Hematopoietic multipotent progenitor cell (in vitro differentiated cells): ENCODE measurements around the gene LY6G5B. TPM values are rescaled to one million over a fixed set of nuclear protein-coding genes. Genes with fewer than 3 reads are reported as not detected.

Source experiments
- DNase-seq, 3 donors: peaks; one replicate each; pipeline ENCODE4 v3.0.0-alpha.2; 2011 to 2015; ENCODE audit warnings: low read depth in 2 of 3, low spot score in 2 of 3
- small RNA-seq: library from RNA; depleted of rRNA; stranded (forward); fragments of <200 nt; gene quantifications from one replicate; pipeline ENCODE3, GENCODE V24; 2012
- total RNA-seq: library from RNA; depleted of rRNA; stranded (reverse); fragments of >200 nt; gene quantifications from one replicate; pipeline ENCODE4 v1.2.3, GENCODE V29; 2012

Gene LY6G5B
- total RNA-seq, 1 donor: 7.8 TPM

GRCh38 chr6:31711233-31711632, 41.5 kb downstream of the LY6G5B start:
- DNase-seq: peak in 2 of 3 donors; percentile 54 to 64

- DNase-seq: peak in 2 of 3 donors; percentile 66 to 74
These were observed 42.5 kb downstream of the LY6G5B start for GRCh38 chr6:31712296-31712695.

DNA sequence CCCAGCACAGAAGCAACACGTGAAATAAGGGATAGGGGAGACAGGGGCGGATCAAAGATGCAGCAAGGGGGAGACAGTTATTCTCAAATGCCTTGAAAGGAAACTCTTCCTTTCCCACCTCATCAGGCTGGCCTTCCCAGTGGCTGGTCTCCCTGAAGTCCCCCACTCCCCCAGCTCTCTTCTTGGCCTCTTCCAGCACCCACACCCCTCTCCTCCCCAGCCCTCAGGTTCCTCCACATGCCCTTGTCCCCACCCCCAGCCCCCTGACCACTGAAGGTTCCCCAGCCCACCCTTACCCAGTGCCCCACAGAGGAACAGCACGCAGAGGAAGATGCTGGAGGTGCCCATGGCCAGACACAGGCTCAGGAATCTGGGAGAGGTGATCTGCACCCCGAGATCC, 43.7 kb downstream of the LY6G5B start:
- DNase-seq: no peak

- no peak for DNase-seq
These were observed 44.4 kb downstream of the LY6G5B start for GRCh38 chr6:31713991-31714684.

DNA sequence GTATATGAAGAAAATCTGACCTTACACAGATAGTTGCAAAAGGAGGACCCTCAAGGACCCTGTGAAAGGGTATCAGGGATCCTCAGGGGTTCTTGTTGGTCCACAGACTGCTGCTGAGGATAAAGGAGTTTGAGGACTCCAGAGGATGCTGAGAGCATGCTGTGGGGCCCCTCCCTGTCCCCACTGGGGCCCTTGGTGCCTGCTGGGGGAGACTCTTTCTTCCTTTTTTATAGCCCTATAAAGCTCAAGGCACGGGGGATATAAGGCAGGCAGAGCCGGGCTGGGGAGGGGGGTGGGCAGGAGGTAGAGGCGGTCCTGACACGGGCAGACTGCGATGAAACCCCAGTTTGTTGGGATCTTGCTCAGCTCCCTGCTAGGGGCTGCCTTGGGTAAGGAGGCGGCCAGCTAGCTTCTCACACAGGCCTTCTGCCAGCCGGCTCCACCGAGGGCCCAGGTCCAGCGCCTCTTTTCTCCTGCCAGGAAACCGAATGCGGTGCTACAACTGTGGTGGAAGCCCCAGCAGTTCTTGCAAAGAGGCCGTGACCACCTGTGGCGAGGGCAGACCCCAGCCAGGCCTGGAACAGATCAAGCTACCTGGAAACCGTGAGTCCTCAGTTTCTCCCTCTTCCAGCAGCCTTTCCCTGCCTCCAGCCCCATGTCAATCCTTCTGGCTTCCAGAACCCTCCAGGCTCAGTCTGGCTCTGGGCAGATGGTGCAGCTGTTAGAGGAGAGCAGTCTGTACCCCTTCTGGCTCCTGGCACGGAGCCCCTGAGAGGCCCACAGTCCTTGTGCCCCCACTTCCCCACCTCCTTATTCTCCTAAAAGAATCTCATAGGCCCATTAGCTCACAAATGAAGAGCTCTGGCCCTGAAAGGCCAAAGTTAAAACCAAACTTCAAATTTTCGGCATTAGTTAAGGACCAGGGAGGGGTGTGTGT, 45.5 kb downstream of the LY6G5B start, which contains the start of gene LY6G6D:
Gene LY6G6D (plus strand): TSS at position 327 of the 937 bp plus-strand sequence. CDS start 8 bp downstream, at position 335.
- DNase-seq: no peak

GRCh38 chr6:31717499-31718222, 47.9 kb downstream of the LY6G5B start:
- DNase-seq: no peak

- DNase-seq: no peak
These were observed 48.5 kb downstream of the LY6G5B start for GRCh38 chr6:31718265-31718664.

DNA sequence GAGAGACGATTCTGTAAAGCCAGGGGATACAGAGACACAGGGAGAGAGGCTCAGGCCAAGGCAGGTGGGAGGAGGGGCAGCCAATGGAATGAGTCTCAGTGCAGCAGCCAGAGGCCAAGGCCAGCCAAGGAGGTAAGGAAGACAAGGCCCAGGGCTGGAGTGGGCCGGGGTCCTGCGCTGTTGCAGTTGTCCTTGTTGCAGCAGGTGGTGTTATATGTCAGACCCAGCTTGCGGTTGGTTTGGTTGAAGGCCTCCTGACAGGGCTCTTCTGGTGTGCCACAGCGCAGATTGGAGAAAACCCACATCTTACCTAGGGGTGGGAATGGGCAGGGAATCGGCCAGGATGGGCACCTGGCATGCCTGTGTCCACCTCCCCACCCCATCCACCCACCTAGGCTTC, 49.2 kb downstream of the LY6G5B start:
- DNase-seq: no peak

DNA sequence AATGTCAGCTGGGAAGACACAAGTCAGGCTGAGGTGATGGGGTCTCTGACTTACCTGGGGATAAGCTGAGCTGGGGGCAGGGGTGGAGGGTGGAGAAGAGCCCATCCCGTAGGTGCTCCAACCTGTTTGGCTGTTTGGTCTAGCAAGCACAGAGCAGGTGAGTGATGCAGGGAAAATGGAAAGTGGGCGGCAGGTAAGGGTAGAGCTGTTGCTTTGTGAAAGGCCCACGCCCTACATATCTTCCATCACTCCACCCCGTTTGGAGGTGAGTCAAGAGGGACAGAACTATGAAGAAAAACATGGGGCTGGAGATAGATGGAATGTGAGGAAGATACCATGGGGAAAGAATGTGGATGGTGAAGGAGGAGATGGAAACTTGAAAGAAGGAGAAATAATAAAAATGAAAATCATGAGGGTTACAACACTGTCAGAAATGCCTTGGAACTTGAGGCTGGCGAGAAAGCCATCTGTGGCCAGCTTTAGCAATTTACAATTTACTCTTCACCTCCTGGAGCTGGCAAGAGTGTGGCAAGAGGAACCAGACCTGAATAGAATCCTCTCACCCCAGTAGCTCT, 50.5 kb downstream of the LY6G5B start:
- no peak for DNase-seq

DNA sequence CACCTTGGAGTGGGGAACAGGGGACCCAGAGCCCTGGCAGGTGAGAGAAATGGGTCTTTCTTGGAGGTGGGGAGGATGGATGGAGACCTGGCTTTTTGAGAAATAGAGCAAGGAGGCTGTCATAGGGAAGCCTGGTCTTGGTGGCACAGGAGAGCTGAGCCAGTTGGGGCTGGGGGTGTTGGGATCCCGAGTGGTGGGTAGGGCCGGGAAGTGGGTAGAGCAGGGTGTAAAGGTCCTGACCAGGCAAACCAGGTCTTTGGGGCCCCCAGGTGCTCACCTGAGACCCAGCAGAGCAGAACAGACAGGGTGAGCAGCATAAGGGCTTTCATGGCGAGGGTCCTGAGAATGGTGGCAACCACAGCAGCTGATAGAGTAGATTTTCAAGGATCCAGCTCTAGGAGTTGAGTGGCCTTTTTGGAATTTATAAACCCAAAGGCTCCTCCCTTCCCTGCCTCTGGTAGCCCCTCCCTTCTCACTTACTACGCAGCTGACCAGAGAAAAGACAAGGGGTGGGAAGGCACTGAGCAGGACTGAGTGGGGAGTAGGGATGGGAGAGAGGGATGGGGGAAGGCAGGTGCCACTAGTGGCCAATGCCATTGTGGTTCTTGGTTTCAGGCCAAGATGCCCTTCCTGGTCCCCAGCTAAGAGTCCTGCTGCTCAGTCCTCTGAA, 51.7 kb downstream of the LY6G5B start, which contains the start of gene LY6G6C:
Gene LY6G6C (minus strand): TSS at position 396 of the 670 bp plus-strand sequence. CDS start 67 bp downstream, at position 329.
- DNase-seq: no peak

- DNase-seq: no peak
These were observed 52.4 kb downstream of the LY6G5B start for GRCh38 chr6:31722173-31722572.

Small RNA genes within 50 kb of the gene (small RNA-seq; reads per million reads assigned to genes)
- gene LY6G6D: not detected
- not detected for gene MIR4646
- not detected for gene MIR6832
- not detected for gene RF00019
- 38.3 reads per million, percentile 96 among the genes with 10 or more reads in this experiment for gene SNORA38

Other genes starting within 250 kb of the LY6G5B start
- gene MICB, start 171.8 kb upstream of the LY6G5B start, total RNA-seq: 15.1 TPM
- gene MCCD1, start 141.0 kb upstream of the LY6G5B start, total RNA-seq: not detected
- gene DDX39B, start 128.0 kb upstream of the LY6G5B start, total RNA-seq: 571 TPM
- 1.1 TPM for gene ATP6V1G2, start 123.4 kb upstream of the LY6G5B start, total RNA-seq
- 33.7 TPM for gene NFKBIL1, start 122.4 kb upstream of the LY6G5B start, total RNA-seq
- gene LTA, start 97.7 kb upstream of the LY6G5B start, total RNA-seq: under 0.01 TPM
- gene TNF, start 94.4 kb upstream of the LY6G5B start, total RNA-seq: 0.27 TPM
- 31.0 TPM for gene LTB, start 87.6 kb upstream of the LY6G5B start, total RNA-seq
- gene LST1, start 83.7 kb upstream of the LY6G5B start, total RNA-seq: 74.9 TPM
- 0.27 TPM for gene NCR3, start 77.0 kb upstream of the LY6G5B start, total RNA-seq
- gene AIF1, start 54.7 kb upstream of the LY6G5B start, total RNA-seq: 66.8 TPM
- gene PRRC2A, start 49.3 kb upstream of the LY6G5B start, total RNA-seq: 117 TPM
- 172 TPM for gene BAG6, start 17.3 kb upstream of the LY6G5B start, total RNA-seq
- 3.8 TPM for gene APOM, start 14.1 kb upstream of the LY6G5B start, total RNA-seq
- gene C6orf47, start 9.2 kb upstream of the LY6G5B start, total RNA-seq: 19.1 TPM
- 16.2 TPM for gene GPANK1, start 5.0 kb upstream of the LY6G5B start, total RNA-seq
- 232 TPM for gene CSNK2B, start 3.9 kb upstream of the LY6G5B start, total RNA-seq
- gene LY6G5C, start 11.1 kb downstream of the LY6G5B start, total RNA-seq: 3.5 TPM
- 75.4 TPM for gene ABHD16A, start 33.3 kb downstream of the LY6G5B start, total RNA-seq
- gene LY6G6F, start 36.9 kb downstream of the LY6G5B start, total RNA-seq: 0.54 TPM
- 1.6 TPM for gene LY6G6D, start 45.4 kb downstream of the LY6G5B start, total RNA-seq
- gene LY6G6C, start 51.8 kb downstream of the LY6G5B start, total RNA-seq: 0.54 TPM
- 7.8 TPM for gene MPIG6B, start 53.4 kb downstream of the LY6G5B start, total RNA-seq
- gene DDAH2, start 59.3 kb downstream of the LY6G5B start, total RNA-seq: 223 TPM
- gene CLIC1, start 66.6 kb downstream of the LY6G5B start, total RNA-seq: 794 TPM
- gene MSH5, start 70.0 kb downstream of the LY6G5B start, total RNA-seq: 32.3 TPM
- 0.27 TPM for gene SAPCD1, start 92.7 kb downstream of the LY6G5B start, total RNA-seq
- gene VWA7, start 107.4 kb downstream of the LY6G5B start, total RNA-seq: 2.4 TPM
- gene VARS1, start 125.8 kb downstream of the LY6G5B start, total RNA-seq: 52.0 TPM
- gene LSM2, start 137.0 kb downstream of the LY6G5B start, total RNA-seq: 70.6 TPM
- 1.9 TPM for gene HSPA1L, start 145.3 kb downstream of the LY6G5B start, total RNA-seq
- gene HSPA1A, start 145.6 kb downstream of the LY6G5B start, total RNA-seq: 358 TPM
- 303 TPM for gene HSPA1B, start 157.8 kb downstream of the LY6G5B start, total RNA-seq
- gene NEU1, start 192.8 kb downstream of the LY6G5B start, total RNA-seq: 51.7 TPM
- 0.81 TPM for gene SLC44A4, start 209.0 kb downstream of the LY6G5B start, total RNA-seq
- gene EHMT2, start 227.7 kb downstream of the LY6G5B start, total RNA-seq: 128 TPM
- 8.9 TPM for gene ZBTB12, start 232.1 kb downstream of the LY6G5B start, total RNA-seq